ENCODE measurements around the gene JAK1. TPM values are rescaled to one million over a fixed set of nuclear protein-coding genes. Genes with fewer than 3 reads are reported as not detected.

Gene JAK1
- total RNA-seq, 1 donor from 2014 or later: 27.7 TPM

- Mint-ChIP-seq H3K4me3 (no peak overlapping the region), H3K27me3 (ENCODE audit: low read depth) (peaks cover 6% of the 10 kb centered on the region), H3K4me1 (peaks cover 13% of the 10 kb centered on the region), H3K9me3 (no peaks in the 10 kb centered on the region), H3K27ac (ENCODE audit: unreplicated experiment) (no peak overlapping the region), H3K36me3 (ENCODE audit: low read depth) (no peaks in the 10 kb centered on the region)
- DNase-seq (ENCODE audit: low read depth, low spot score): no peak
- TF ChIP-seq CTCF (conservative IDR thresholded peaks at IDR 0.05): no peak
These were observed 68.1 kb downstream of the JAK1 start for GRCh38 chr1:64898107-64898861.

DNA sequence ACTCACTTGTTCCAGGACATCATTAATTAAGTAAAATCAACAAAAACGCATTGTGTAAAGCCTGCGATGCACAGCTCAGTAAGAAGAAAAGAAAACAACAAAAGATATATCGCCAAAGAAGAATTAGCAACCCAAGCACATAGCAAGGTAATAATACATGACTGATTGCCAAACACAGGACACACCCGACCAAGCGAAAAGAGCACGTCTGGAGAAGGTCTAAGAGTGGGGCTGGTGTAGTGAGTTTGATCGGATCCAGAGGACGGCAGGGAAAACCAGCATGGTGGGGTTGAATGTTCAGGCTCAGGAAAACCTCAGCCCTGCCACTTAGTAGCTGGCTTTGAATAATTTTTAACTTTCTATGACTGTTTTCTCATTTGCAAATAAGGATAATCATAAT lies 69.8 kb downstream of the JAK1 start:
- Mint-ChIP-seq H3K36me3 (ENCODE audit: low read depth) (no peaks in the 10 kb centered on the region), H3K9me3 (no peaks in the 10 kb centered on the region), H3K4me3 (no peak overlapping the region), H3K27me3 (ENCODE audit: low read depth) (peaks cover 10% of the 10 kb centered on the region), H3K4me1 (peaks cover 13% of the 10 kb centered on the region), H3K27ac (ENCODE audit: unreplicated experiment) (no peak overlapping the region)
- DNase-seq (ENCODE audit: low read depth, low spot score): no peak
- TF ChIP-seq CTCF (conservative IDR thresholded peaks at IDR 0.05): no peak

DNA sequence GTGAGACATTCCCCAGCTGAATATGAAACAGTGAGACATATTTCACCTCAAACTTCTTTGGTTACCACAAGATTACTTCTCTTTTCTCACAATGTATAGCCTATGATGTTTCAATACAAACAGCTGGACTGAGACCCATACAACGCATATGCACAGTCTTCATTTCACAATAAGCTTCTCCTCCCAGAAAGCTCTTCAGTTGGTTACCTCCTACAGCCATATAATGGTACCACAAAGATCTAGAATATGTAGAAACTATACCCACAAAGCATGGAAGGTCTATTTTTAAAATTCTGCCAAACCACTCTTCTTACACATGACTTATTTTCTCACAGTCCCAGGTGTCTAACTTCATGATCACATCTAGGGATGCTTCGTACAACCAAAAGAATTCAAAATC lies 70.8 kb downstream of the JAK1 start:
- Mint-ChIP-seq H3K4me1 (peaks cover 13% of the 10 kb centered on the region), H3K27me3 (ENCODE audit: low read depth) (peaks cover 13% of the 10 kb centered on the region), H3K36me3 (ENCODE audit: low read depth) (no peaks in the 10 kb centered on the region), H3K27ac (ENCODE audit: unreplicated experiment) (no peak overlapping the region), H3K9me3 (no peaks in the 10 kb centered on the region), H3K4me3 (no peak overlapping the region)
- TF ChIP-seq CTCF (conservative IDR thresholded peaks at IDR 0.05): no peak
- no peak for DNase-seq (ENCODE audit: low read depth, low spot score)

- H3K4me1 Mint-ChIP-seq: peaks cover 13% of the 10 kb centered on the region
- DNase-seq (ENCODE audit: low read depth, low spot score): no peak
- H3K4me3 Mint-ChIP-seq: no peak overlapping the region
- H3K9me3 Mint-ChIP-seq: no peaks in the 10 kb centered on the region
- no peaks in the 10 kb centered on the region for H3K36me3 Mint-ChIP-seq (ENCODE audit: low read depth)
- H3K27ac Mint-ChIP-seq (ENCODE audit: unreplicated experiment): no peak overlapping the region
- no peak for TF ChIP-seq CTCF (conservative IDR thresholded peaks at IDR 0.05)
- H3K27me3 Mint-ChIP-seq (ENCODE audit: low read depth): peaks cover 13% of the 10 kb centered on the region
These were observed 71.7 kb downstream of the JAK1 start for GRCh38 chr1:64894438-64895196.

GRCh38 chr1:64893921-64894320 lies 72.4 kb downstream of the JAK1 start:
- Mint-ChIP-seq H3K9me3 (no peaks in the 10 kb centered on the region), H3K4me1 (peaks cover 13% of the 10 kb centered on the region), H3K4me3 (no peak overlapping the region), H3K36me3 (ENCODE audit: low read depth) (no peaks in the 10 kb centered on the region), H3K27me3 (ENCODE audit: low read depth) (peaks cover 15% of the 10 kb centered on the region), H3K27ac (ENCODE audit: unreplicated experiment) (no peak overlapping the region)
- no peak for TF ChIP-seq CTCF (conservative IDR thresholded peaks at IDR 0.05)
- DNase-seq (ENCODE audit: low read depth, low spot score): no peak
